ENCODE results near the gene ABCC4.

Gene ABCC4

GRCh38 chr13:95301183-95301967, at the start of gene ABCC4:
Gene ABCC4, minus strand, starts transcription at chr13:95301451. Its CDS starts 137 bp downstream, at chr13:95301314.
- peak; percentile 46 for DNase-seq

- no peak for DNase-seq
Observed at GRCh38 chr13:95349267-95349666, 48.0 kb upstream of the ABCC4 start.

- DNase-seq: no peak
Observed at GRCh38 chr13:95343944-95344343, 42.7 kb upstream of the ABCC4 start.

- no peak for DNase-seq
Observed at GRCh38 chr13:95341441-95341840, 40.2 kb upstream of the ABCC4 start.

- no peak for DNase-seq
Observed at GRCh38 chr13:95338905-95339304, 37.7 kb upstream of the ABCC4 start.

GRCh38 chr13:95337597-95337996, 36.3 kb upstream of the ABCC4 start:
- DNase-seq: no peak

- DNase-seq: no peak
Observed at GRCh38 chr13:95335667-95336066, 34.4 kb upstream of the ABCC4 start.

GRCh38 chr13:95328386-95328785, 27.1 kb upstream of the ABCC4 start:
- DNase-seq: no peak

GRCh38 chr13:95327190-95327589, 25.9 kb upstream of the ABCC4 start:
- no peak for DNase-seq

- DNase-seq: no peak
Observed at GRCh38 chr13:95326695-95327094, 25.4 kb upstream of the ABCC4 start.

GRCh38 chr13:95325485-95325884, 24.2 kb upstream of the ABCC4 start:
- no peak for DNase-seq

- DNase-seq: no peak
Observed at GRCh38 chr13:95323930-95324662, 22.8 kb upstream of the ABCC4 start.

- DNase-seq: no peak
Observed at GRCh38 chr13:95319551-95320274, 18.5 kb upstream of the ABCC4 start.

GRCh38 chr13:95317039-95317989, 16.1 kb upstream of the ABCC4 start:
- DNase-seq: no peak

- no peak for DNase-seq
Observed at GRCh38 chr13:95315752-95316151, 14.5 kb upstream of the ABCC4 start.

- DNase-seq: no peak
Observed at GRCh38 chr13:95307507-95307906, 6.3 kb upstream of the ABCC4 start.

- DNase-seq: no peak
Observed at GRCh38 chr13:95304453-95304852, 3.2 kb upstream of the ABCC4 start.

GRCh38 chr13:95301968-95302393, 730 bp upstream of the ABCC4 start:
- peak; percentile 10 for DNase-seq

- peak; percentile 41 for DNase-seq
Observed at GRCh38 chr13:95300625-95301182, 547 bp downstream of the ABCC4 start.

- no peak for DNase-seq
Observed at GRCh38 chr13:95298971-95299621, 2.2 kb downstream of the ABCC4 start.

- DNase-seq: no peak
Observed at GRCh38 chr13:95298169-95298965, 2.9 kb downstream of the ABCC4 start.
